Activated CD4-positive, alpha-beta T cell treated with anti-CD3 and anti-CD28 coated beads for 36 hours (primary cell): ENCODE measurements around the gene PRR12. TPM values are rescaled to one million over a fixed set of nuclear protein-coding genes. Genes with fewer than 3 reads are reported as not detected.
A peak's percentile ranks its signal among the peaks of the same experiment; 100 is the strongest.

Source experiments
- ATAC-seq: fragments of 200-7000 bp; cut with Tn5 transposase; one replicate; pipeline ENCODE4 v1.10.0; 2021; ENCODE audit warnings: mild to moderate bottlenecking, moderate library complexity
- CTCF ChIA-PET: fragments of 350-600 bp; sonication (Branson Sonifier 250); formaldehyde crosslinking; loops from one replicate; lab custom pipeline; 2021; ENCODE audit warnings: antibody characterized with exemption; lab: Charles Lee
- POLR2A ChIA-PET: fragments of 350-600 bp; sonication (Branson Sonifier 250); formaldehyde crosslinking; loops from one replicate; lab custom pipeline; 2021; ENCODE audit warnings: antibody characterized with exemption, inconsistent platforms; lab: Charles Lee
- DNase-seq: peaks from one replicate; pipeline ENCODE4 v3.0.0-alpha.2; 2020
- H3K27ac Mint-ChIP-seq: one replicate; pipeline ENCODE4 v1.8.0; 2021; ENCODE audit warnings: mixed read lengths
- H3K27me3 Mint-ChIP-seq: one replicate; pipeline ENCODE4 v1.8.0; 2021; ENCODE audit warnings: mixed read lengths
- H3K36me3 Mint-ChIP-seq: one replicate; pipeline ENCODE4 v1.8.0; 2021; ENCODE audit warnings: low read depth, mixed read lengths
- H3K4me1 Mint-ChIP-seq: one replicate; pipeline ENCODE4 v1.8.0; 2021; ENCODE audit warnings: mixed read lengths
- H3K4me3 Mint-ChIP-seq: one replicate; pipeline ENCODE4 v1.8.0; 2021; ENCODE audit warnings: mild to moderate bottlenecking, moderate library complexity, mixed read lengths
- H3K9me3 Mint-ChIP-seq: one replicate; pipeline ENCODE4 v1.8.0; 2021; ENCODE audit warnings: low read depth, mixed read lengths
- intact Hi-C, 2 experiments: fragments of 100-400 bp; cut with DNase I in 1 of 2; cut with micrococcal nuclease in 1 of 2; formaldehyde crosslinking; loops; one replicate each; pipeline versions ENCODE4 v1.14.2 to v1.15.1; 2022 to 2024; cut with DNase I, micrococcal nuclease
- total RNA-seq, 2 experiments: library from RNA; stranded (reverse); gene quantifications; one replicate each; pipeline ENCODE4 v1.2.3, GENCODE V29; 2021

Gene PRR12
- 10 to 100 TPM; 21.0 to 22.7 TPM for total RNA-seq

DNA sequence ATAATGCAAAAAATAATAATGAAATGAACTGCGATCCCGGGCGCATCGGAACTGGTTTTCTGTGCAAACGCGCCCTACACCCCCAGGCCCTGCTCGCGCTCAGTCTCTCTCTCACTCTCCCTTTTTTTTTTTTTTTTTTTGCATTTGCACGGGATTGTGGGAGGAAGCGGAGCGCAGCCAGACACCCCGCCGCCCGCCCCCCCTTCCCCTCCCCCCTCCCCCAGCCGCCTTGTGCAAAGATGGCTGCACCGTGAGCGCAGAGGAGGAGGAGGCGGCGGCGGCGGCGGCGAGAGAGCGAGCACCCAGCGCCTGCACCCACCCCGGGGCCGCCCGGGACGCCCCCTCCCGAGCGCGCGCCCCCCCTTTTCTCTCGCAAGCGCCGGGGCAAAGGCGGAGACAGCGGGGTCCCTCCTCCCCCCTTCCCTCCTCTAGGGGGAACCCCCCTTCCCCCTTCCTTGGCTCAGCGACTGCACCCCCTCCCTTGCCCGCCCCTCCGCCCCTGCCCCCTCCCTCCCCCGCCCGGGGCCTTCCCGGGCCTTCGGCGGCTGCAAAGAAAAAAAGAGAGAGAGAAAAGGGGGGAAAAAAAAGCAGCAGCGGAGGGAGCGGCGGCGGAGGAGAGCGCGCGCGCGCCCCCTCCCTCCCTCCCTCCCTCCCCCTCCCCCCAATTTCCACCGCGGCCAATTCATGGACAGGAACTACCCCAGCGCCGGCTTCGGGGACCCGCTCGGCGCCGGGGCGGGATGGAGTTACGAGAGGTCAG lies at the start of gene PRR12:
PRR12 (plus strand) TSS at position 212 of the 760 bp plus-strand sequence; CDS start at position 685, 473 bp downstream.
- Mint-ChIP-seq H3K4me3 (peak within 1 kb of the TSS; percentile 79), H3K4me1 (peaks cover 28% of the 10 kb centered on the region), H3K36me3 (peaks cover 18% of the 10 kb centered on the region), H3K27me3 (no peaks in the 10 kb centered on the region), H3K9me3 (no peaks in the 10 kb centered on the region), H3K27ac (peak within 1 kb of the TSS; percentile 84)
- CTCF ChIA-PET = interaction anchor here (1.1 kb wide), 2 partner anchors 49 to 85 kb away, joined by 3 to 5 read pairs; partner anchors contain the start of gene RRAS
- POLR2A ChIA-PET = interaction anchor here (1.4 kb wide), 1 partner anchor 49 kb away, joined by 4 read pairs; the partner anchor contains the start of gene RRAS
- ATAC-seq (peak; percentile 10), DNase-seq (peak; percentile 87)
- intact Hi-C loops = loop anchor here (1.0 to 5.0 kb wide), 15 partner anchors 11 to 599 kb away; partner anchors contain the start of genes NOSIP (in 2 of the 2), ALDH16A1 (in 1 of the 2), ATF5 (in 1 of the 2) and BCL2L12 (in 1 of the 2)

- no peak overlapping the region for H3K4me3 Mint-ChIP-seq
- ATAC-seq (no peak), DNase-seq (no peak)
- ChIA-PET CTCF (interaction anchor here (1.3 kb wide), 1 partner anchor 14 kb away, joined by 4 read pairs; the partner anchor contains the start of gene RCN3), POLR2A (interaction anchor here (0.6 kb wide), 1 partner anchor 11 kb away, joined by 3 read pairs; no protein-coding TSS in a partner anchor)
- H3K9me3 Mint-ChIP-seq = no peaks in the 10 kb centered on the region
- peaks cover 3% of the 10 kb centered on the region for H3K36me3 Mint-ChIP-seq
- H3K27me3 Mint-ChIP-seq = no peaks in the 10 kb centered on the region
- peaks cover 11% of the 10 kb centered on the region for H3K4me1 Mint-ChIP-seq
- intact Hi-C loops = no loop called here
- H3K27ac Mint-ChIP-seq = no peak overlapping the region
Measured at GRCh38 chr19:49541914-49542313, 49.1 kb upstream of the PRR12 start.

DNA sequence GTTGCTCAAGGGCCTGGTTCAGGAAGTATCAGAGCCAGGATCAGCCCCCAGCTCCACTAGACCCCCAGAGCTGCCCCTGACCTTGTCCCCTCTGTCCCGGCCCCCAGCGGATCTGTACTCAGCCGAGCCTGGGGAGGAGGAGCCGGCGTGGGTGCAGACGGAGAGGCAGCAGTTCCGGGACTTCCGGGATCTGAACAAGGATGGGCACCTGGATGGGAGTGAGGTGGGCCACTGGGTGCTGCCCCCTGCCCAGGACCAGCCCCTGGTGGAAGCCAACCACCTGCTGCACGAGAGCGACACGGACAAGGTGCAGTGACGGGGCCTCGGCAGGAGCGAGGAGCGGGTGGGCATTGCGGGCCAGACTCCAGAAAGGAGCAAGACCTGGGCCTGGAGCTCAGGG lies 48.5 kb upstream of the PRR12 start:
- Mint-ChIP-seq H3K9me3 (no peaks in the 10 kb centered on the region), H3K4me1 (peaks cover 16% of the 10 kb centered on the region), H3K4me3 (no peak overlapping the region), H3K36me3 (peaks cover 3% of the 10 kb centered on the region), H3K27me3 (no peaks in the 10 kb centered on the region), H3K27ac (no peak overlapping the region)
- POLR2A ChIA-PET = no interaction called here
- CTCF ChIA-PET = interaction anchor here (1.3 kb wide), 1 partner anchor 15 kb away, joined by 4 read pairs; the partner anchor contains the start of gene RCN3
- intact Hi-C loops = no loop called here
- no peak for ATAC-seq
- DNase-seq = no peak

DNA sequence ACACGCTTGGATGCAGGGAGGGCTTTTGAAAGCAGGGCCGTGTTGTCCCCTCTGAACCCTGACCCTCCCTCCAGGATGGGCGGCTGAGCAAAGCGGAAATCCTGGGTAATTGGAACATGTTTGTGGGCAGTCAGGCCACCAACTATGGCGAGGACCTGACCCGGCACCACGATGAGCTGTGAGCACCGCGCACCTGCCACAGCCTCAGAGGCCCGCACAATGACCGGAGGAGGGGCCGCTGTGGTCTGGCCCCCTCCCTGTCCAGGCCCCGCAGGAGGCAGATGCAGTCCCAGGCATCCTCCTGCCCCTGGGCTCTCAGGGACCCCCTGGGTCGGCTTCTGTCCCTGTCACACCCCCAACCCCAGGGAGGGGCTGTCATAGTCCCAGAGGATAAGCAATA lies 48.0 kb upstream of the PRR12 start:
- ChIA-PET CTCF (interaction anchor here (1.3 kb wide), 1 partner anchor 10 kb away, joined by 4 read pairs; no protein-coding TSS in a partner anchor), POLR2A (no interaction called here)
- H3K27ac Mint-ChIP-seq = no peak overlapping the region
- intact Hi-C loops = no loop called here
- no peaks in the 10 kb centered on the region for H3K9me3 Mint-ChIP-seq
- H3K4me1 Mint-ChIP-seq = peaks cover 16% of the 10 kb centered on the region
- H3K4me3 Mint-ChIP-seq = no peak overlapping the region
- DNase-seq = no peak
- H3K36me3 Mint-ChIP-seq = peaks cover 3% of the 10 kb centered on the region
- H3K27me3 Mint-ChIP-seq = no peaks in the 10 kb centered on the region
- ATAC-seq = no peak

- intact Hi-C loops = no loop called here
- Mint-ChIP-seq H3K4me3 (no peak overlapping the region), H3K36me3 (peaks cover 2% of the 10 kb centered on the region), H3K4me1 (peaks cover 28% of the 10 kb centered on the region), H3K27me3 (no peaks in the 10 kb centered on the region), H3K27ac (no peak overlapping the region), H3K9me3 (no peaks in the 10 kb centered on the region)
- ATAC-seq = no peak
- CTCF ChIA-PET = interaction anchor here (0.6 to 1.3 kb wide), 3 partner anchors 9 to 48 kb away, joined by 3 to 4 read pairs (median 3); no protein-coding TSS in a partner anchor
- POLR2A ChIA-PET = interaction anchor here (0.6 kb wide), 1 partner anchor 41 kb away, joined by 5 read pairs; no protein-coding TSS in a partner anchor
- no peak for DNase-seq
Measured at GRCh38 chr19:49544154-49544553, 46.8 kb upstream of the PRR12 start.

GRCh38 chr19:49546825-49547565 lies 44.0 kb upstream of the PRR12 start:
- ATAC-seq = peak; percentile 76
- peak overlapping the region; percentile 59 for H3K4me3 Mint-ChIP-seq
- peaks cover 45% of the 10 kb centered on the region for H3K4me1 Mint-ChIP-seq
- peaks cover 4% of the 10 kb centered on the region for H3K36me3 Mint-ChIP-seq
- intact Hi-C loops = loop anchor here (1.0 kb wide), 2 partner anchors 23 to 41 kb away; no protein-coding TSS in a partner anchor
- ChIA-PET POLR2A (interaction anchor here (0.6 to 1.1 kb wide), 5 partner anchors 13 to 48 kb away, joined by 3 to 7 read pairs (median 4); partner anchors contain the start of gene RCN3), CTCF (interaction anchor here (0.5 to 9.5 kb wide), 34 partner anchors 8 to 138 kb away, joined by 3 to 161 read pairs (median 4); partner anchors contain the start of genes NOSIP, PRMT1, PRRG2 and RCN3)
- no peaks in the 10 kb centered on the region for H3K9me3 Mint-ChIP-seq
- peak; percentile 76 for DNase-seq
- peak overlapping the region; percentile 75 for H3K27ac Mint-ChIP-seq
- no peaks in the 10 kb centered on the region for H3K27me3 Mint-ChIP-seq

DNA sequence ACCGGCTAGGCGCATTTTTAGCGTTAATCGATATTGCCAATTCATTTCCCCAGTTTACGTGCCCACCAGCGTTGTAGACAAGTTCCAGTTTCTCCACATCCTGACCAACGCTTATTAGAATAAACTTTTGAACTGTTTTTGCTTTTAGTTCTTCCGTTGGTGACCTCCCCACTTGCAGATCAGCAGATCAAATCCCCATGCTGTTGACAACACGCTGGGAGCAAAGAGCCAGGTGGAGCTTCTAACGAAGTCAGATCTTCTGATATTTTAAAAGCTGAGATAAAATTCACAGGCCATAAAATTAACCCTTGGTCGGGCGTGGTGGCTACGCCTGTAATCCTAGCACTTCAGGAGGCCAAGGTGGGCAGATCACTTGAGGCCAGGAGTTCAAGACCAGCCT lies 41.9 kb upstream of the PRR12 start:
- intact Hi-C loops = no loop called here
- peak overlapping the region; percentile 4 for H3K4me3 Mint-ChIP-seq
- H3K4me1 Mint-ChIP-seq = peaks cover 59% of the 10 kb centered on the region

DNA sequence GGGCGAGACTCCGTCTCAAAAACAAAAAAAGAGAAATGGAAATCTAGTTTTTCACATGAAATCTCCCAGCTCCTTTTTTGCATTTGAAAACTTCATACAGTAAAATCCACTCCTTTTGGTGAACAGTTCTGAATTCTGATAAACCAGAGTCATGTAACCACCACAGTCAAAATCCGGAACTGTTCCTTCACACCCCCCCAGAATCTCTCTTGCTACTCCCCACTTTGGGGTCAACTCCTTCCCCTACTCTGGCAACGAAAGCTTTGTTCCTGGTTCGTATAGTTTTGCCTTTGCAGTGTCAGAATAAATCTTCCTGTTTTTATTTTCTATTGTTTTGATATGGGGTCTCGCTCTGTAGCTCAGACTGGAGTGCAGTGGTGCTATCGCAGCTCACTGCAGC lies 39.5 kb upstream of the PRR12 start:
- Mint-ChIP-seq H3K27ac (peak overlapping the region; percentile 78), H3K36me3 (peaks cover 33% of the 10 kb centered on the region), H3K4me1 (peaks cover 74% of the 10 kb centered on the region), H3K9me3 (no peaks in the 10 kb centered on the region), H3K27me3 (no peaks in the 10 kb centered on the region), H3K4me3 (no peak overlapping the region)
- DNase-seq = no peak
- CTCF ChIA-PET = interaction anchor here (0.9 to 9.5 kb wide), 7 partner anchors 11 to 89 kb away, joined by 3 to 161 read pairs (median 6); no protein-coding TSS in a partner anchor
- intact Hi-C loops = no loop called here
- POLR2A ChIA-PET = interaction anchor here (0.6 to 2.2 kb wide), 3 partner anchors 13 to 61 kb away, joined by 4 to 7 read pairs (median 4); no protein-coding TSS in a partner anchor
- no peak for ATAC-seq

More for the DNA sequence above, 41.9 kb upstream of the PRR12 start:
- no peaks in the 10 kb centered on the region for H3K9me3 Mint-ChIP-seq
- peaks cover 12% of the 10 kb centered on the region for H3K36me3 Mint-ChIP-seq
- no peak for DNase-seq
- no peaks in the 10 kb centered on the region for H3K27me3 Mint-ChIP-seq
- no peak for ATAC-seq
- H3K27ac Mint-ChIP-seq = peak overlapping the region; percentile 76
- POLR2A ChIA-PET = interaction anchor here (0.6 kb wide), 1 partner anchor 149 kb away, joined by 3 read pairs; no protein-coding TSS in a partner anchor
- CTCF ChIA-PET = interaction anchor here (0.9 to 9.5 kb wide), 9 partner anchors 13 to 46 kb away, joined by 3 to 161 read pairs (median 5); no protein-coding TSS in a partner anchor

DNA sequence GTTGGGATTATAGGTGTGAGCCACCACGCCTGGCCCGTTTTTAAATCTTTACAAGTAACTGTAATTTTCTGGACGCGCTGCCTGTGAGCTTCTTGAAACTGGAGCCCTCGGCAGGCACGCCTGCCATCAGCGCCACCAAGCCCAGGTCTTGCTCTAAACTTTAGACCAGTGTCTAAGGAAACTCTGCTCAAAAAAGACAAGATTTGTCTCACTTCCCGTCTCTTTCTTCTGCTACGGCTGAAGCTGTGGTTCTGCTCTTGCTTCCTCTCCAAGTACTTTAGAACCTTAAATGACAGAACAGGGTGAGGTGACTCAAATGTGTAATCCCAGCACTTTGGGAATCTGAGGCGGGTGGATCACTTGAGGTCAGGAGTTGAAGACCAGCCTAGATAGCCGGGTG lies 38.2 kb upstream of the PRR12 start:
- CTCF ChIA-PET = interaction anchor here (0.7 to 9.5 kb wide), 7 partner anchors 9 to 312 kb away, joined by 3 to 161 read pairs (median 6); no protein-coding TSS in a partner anchor
- ATAC-seq (peak; percentile 11), DNase-seq (peak; percentile 55)
- no peaks in the 10 kb centered on the region for H3K9me3 Mint-ChIP-seq
- H3K36me3 Mint-ChIP-seq = peaks cover 41% of the 10 kb centered on the region
- H3K27ac Mint-ChIP-seq = peak overlapping the region; percentile 97
- H3K4me3 Mint-ChIP-seq = peak overlapping the region; percentile 56
- intact Hi-C loops = no loop called here
- POLR2A ChIA-PET = interaction anchor here (0.6 to 2.2 kb wide), 4 partner anchors 11 to 53 kb away, joined by 3 to 7 read pairs (median 3); no protein-coding TSS in a partner anchor
- H3K4me1 Mint-ChIP-seq = peaks cover 73% of the 10 kb centered on the region
- H3K27me3 Mint-ChIP-seq = no peaks in the 10 kb centered on the region
